ENCODE data around the gene UMPS.

UMPS gene

DNA sequence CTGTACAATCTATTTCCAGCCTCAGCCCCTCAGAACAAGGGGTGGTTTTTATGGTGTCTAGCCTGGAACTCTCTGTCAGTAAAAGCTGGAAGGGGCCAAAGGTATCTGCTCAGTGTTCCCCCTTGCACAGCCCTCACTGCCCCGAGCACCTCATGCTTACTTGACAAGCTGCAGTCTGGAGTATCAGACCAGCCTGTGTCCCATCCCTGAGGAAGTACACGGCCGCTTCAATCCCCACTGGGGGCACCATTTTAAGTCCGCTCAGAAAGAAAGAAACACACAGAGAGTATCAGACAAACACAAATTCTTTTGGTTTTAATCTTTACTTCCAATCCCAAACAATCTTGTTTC lies 32.4 kb downstream of the UMPS start:
- DNase-seq (ENCODE audit: extremely low read depth in 1 of 2, low read depth in 1 of 2) = no peak

DNA sequence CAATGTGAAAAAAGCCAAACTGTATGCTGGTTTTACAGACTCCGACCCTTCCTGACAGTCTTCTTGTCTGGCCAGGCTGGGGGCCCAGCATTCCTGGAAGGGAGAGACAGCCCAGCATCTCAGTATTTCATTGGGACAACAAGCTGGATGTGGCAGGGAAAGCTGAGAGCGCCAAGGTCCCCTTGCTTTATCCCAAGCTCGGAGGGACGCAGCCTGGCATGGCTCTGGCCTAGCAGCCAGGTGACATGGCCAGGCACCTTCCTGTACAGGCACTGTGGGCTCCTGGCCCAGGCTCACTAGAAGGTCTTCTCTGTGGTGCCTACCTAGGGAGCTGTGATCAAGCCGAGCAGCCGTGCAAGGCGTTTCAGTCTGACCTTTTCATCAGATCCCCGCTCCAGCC lies 33.0 kb downstream of the UMPS start:
- no peak for DNase-seq (ENCODE audit: extremely low read depth in 1 of 2, low read depth in 1 of 2)

DNA sequence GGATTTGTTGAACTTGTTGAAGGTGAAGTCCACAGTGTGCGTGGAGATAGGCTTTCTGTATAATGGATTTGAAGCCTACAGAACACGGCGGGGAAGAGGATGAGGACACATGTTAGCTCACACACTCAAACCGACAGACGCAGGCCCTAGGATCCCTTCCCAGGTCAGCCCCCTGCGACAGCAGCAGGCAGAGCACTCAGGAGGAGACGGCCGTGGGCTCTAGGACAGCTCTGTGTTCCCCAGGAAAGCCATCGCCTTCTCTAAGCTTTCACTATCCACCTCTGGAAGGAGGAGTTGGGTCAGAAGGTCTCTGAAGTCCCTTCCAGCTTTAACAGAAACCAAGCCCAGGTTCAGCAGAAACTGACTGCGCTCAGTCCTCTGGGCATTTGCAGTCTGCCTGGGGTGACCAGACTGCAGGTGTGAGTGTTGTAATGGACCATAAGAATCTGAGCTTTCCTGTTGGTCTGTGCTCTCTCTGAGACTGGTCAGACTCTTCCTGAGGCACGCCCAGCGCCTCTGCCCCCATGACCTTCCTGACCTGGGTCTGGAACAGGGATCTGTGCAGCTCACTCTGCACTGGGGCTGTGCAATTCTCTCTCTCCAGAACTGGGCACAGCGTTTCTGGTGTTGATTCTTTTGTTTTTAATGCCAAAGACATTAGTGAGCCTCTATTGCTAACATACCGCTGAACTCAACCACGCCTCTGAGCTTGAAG lies 33.5 kb downstream of the UMPS start:
- DNase-seq (ENCODE audit: extremely low read depth in 1 of 2, low read depth in 1 of 2) = no peak

DNA sequence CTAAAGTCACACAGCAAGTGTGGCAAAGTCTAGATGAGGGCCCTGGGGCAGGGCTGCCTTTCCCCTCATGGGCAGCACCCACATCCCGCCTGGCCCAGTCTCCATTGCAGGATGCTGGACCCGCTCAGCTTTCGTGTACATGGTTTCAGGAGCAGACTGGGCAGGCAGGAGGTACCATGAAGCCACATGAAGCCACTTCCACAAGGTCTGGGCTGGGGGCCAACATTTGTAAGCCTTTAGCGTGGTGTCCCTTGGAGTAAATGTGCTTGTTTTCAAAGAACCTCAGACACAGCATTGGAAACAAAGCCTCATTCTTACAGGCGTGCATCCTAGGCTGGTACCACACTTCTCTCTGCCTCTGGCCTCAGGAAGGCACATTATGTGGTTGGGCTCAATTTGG lies 34.5 kb downstream of the UMPS start:
- no peak for DNase-seq (ENCODE audit: extremely low read depth in 1 of 2, low read depth in 1 of 2)

DNA sequence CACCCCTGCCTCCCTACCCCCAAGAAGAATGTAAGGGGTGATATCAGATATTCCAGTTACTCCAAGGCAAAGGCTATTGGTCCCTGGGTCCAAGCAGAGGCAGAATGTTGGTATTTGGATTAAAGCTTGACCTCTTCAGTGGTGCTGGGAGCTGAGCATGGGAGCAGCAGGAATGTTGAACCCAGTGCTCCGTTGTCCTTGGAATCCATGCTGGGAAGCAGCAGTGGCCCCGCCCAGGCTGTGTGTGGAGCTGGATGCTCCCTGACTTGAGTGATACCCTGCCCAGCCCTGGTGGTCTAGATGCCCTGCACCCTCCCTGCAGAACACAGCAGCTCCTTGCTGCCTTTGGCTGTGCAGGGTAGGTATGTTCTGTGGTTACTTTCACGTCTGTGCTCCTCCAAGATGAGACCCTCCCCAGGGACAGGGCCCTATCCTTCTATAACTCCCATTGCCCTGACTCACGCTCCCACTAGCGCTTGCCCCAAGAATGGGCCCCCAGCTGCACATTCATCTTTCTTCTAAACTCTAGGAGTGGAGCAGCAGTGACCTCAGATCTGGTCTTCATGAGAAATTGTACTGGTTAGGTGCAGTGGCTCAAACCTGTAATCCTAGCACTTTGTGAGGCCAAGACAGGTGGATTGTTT lies 35.1 kb downstream of the UMPS start:
- DNase-seq (ENCODE audit: extremely low read depth in 1 of 2, low read depth in 1 of 2) = no peak

DNA sequence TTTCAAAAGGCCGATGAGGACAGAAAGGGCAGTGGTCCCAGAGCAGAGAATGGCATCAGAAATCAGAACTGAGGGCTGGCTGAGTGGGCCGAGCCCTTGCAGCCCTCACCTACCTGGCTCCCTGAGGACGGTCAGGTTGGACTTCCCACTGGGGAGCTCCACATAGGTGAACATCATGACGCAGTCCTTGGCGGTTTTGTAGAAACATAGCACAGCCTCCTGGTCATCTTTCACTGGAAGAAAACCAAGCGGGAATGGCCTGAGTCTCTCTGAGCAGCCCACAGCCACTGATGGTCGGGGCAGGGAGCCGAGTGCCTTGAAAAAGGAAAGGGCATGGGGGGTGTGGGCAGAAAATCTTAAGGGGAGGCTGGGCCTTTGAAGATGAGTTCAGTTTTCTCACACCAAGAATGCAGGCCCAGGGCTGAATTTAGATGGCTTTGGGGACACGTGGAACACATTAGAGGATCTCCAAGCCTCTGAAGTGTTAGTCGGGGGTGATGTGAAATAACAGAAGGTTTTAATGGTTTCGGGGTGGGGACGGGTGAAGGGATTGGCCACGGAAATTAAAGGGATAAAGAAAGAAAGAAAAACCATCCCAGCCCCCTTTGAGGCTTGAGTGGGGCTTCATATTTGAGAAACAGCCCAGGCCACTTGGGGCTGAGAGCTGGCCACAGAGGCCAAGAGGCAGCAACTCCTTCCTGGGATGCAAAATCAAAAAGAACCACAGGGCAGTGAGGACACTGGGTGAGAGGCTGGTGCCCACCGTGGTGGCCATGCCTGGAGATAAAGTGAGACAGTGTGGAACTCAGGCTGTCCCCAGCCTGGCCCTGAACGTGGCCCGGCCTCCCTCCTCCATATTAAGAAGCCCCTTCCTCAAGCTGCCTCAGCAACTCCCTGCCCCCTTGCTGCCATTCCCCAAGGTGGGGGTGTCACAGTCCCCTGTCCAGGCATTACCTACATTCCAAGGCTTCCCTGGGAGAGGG lies 36.2 kb downstream of the UMPS start:
- DNase-seq (ENCODE audit: extremely low read depth in 1 of 2, low read depth in 1 of 2) = no peak

DNA sequence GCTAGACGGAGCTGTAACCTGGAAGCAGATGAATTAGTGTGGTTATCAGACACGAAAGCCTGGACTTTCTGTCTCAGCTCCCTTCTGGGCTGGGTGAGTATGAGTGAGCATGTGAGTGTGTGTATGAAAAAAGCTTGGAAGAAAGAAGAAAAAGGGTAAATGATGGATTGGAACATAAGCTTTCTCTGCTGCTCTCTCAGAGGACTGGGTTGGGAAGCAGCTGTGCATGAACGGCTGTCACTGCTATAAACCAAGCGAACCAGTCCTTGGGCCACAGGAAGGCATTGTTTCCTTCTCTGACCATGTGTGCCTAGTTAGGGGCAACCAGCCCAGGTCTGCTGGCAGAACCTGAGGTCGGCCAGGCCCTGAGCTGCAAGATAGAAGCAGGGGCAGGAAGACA lies 37.0 kb downstream of the UMPS start:
- no peak for DNase-seq (ENCODE audit: extremely low read depth in 1 of 2, low read depth in 1 of 2)

DNA sequence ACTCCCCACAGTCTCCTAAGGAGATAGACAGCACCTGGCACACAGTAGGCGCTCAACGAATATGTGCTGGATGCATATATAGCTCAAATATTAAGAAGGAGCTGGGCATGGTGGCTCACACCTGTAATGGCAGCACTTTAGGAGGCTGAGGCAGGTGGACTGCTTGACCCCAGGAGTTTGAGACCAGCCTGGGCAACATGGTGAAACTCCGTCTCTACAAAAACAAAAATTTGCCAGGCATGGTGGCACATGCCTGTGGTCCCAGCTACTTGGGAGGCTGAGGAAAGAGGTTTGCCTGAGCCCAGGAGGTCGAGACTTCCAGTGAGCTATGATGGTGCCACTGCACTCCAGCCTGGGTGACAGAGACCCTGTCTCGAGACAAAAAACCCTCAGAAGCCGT lies 37.4 kb downstream of the UMPS start:
- no peak for DNase-seq (ENCODE audit: extremely low read depth in 1 of 2, low read depth in 1 of 2)

DNA sequence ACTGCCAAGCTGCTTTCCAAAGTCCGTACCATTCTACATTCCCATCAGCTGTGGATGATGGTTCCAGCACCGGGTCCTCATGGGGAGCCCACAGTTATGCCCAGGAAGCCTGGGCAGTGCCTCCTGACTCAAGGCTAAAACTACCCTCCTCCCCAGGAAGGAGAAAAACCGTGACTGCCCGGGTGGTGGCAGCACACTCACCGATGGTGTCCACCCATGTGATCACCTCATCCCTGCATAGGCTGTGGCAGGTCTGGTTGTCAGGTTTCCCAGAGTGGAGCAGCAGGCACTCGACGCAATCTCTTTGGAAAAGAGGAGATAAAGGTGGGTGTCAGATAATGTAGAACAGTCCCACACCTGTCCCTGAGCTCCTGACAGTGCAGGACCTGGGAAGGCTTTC lies 38.6 kb downstream of the UMPS start:
- peak in 1 of 2 donors; percentile 10 for DNase-seq (ENCODE audit: extremely low read depth in 1 of 2, low read depth in 1 of 2)

DNA sequence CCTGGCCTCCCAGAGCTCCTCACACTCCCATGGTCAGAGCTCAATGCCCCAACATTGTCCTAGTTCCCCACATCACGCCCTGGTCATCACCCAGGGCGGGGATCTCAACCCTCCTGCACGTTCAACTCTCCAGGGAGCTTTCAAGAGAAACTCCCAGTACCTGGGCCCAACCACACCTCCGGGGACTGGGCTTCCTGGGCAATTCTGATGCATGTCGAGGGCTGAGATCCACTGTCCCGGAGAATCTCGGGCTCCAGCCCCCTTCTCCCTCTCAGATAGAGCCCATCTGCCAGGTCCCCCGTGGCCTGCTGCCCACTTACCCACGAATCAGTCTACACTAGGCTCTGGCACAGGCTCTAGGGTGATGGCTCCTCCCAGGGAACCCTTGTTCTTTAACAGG lies 39.2 kb downstream of the UMPS start:
- no peak for DNase-seq (ENCODE audit: extremely low read depth in 1 of 2, low read depth in 1 of 2)

DNA sequence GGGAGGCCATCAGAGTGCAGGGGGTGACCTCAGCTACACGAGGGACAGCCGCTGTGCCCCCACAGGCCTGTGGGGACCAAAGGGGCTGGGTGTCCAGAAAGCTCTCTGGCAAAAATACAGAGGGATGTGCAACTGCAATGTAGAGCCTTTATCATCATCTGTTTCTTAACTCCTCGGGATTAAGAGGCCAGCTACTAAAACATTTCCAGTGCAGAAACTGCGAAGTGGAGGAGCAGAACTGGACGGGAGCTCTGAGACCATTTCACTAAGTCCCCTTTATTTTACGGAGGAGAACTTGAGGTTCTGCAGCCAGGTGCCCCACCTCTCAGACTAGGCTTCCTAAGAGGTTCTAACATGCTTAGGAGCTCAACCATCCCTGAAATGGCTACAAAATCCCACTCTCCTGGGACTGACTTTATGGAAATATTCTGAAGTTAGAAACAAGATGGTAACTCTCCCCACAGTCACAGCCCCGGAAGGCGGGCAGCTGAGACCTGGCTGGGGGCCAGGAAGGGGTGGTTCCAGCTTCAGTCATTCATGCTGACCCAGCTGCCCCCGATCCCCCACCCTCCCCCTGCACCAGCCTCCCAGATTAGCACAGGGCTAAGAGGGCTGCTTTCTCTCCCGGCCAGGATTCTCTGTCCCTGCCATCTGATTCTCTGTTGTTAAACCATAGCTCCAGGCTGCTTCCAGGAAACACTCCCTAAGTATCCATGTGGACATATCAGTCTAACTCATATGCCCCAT lies 40.3 kb downstream of the UMPS start:
- DNase-seq (ENCODE audit: extremely low read depth in 1 of 2, low read depth in 1 of 2) = no peak

DNA sequence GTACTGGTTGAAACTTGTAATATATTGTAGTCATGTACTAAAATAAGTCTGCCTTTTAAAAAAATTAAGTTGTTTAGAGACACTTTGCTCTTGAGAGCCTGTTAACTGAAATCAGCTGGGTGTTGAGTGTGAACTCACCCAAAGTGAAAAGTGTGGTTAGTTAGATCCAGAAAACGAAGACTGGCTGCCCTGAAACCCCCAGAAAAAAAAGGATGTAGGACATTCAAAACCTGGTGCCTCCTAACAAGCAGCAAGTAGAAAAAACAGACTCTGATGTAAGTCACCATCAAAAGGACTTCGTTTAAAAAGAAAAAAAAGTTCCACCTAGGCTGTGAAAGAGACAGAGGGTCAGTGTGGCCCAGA lies 40.8 kb downstream of the UMPS start:
- no peak for DNase-seq (ENCODE audit: extremely low read depth in 1 of 2, low read depth in 1 of 2)

DNA sequence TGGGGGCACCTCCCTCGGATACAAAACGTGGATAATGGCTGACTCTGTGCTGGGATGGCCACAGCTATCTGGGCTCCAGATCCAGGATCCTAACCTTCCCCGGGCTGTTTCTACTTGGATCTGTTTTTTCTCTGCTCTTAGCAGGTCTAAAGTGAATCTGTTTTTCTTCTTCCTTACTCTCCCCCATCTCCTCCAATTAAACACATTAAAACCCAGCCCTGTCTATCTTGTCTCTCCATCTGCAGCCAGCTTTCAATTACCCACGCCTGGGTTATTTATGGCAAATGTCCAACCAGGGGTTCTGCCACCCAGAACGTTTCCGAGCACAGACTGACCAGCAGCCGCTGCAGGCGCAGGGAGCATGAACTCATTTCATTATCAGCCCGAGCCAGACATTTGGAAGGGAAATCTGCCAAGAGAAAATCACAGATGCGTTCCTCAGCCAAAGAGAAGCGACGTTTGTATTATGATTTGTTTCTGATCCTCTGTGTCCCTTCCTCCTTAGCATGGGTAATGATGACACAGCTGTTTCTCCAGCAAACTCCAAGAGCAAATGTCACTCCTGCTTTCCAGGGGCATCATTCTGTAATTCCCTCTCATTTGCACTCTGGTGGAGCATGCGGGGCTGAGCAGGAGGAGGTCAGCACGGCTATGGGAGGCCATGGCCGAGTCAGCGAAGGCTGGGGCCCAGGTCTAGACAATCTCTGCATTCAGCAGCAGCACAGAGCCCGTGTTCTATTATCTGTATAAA lies 42.0 kb downstream of the UMPS start:
- DNase-seq (ENCODE audit: extremely low read depth in 1 of 2, low read depth in 1 of 2) = no peak

DNA sequence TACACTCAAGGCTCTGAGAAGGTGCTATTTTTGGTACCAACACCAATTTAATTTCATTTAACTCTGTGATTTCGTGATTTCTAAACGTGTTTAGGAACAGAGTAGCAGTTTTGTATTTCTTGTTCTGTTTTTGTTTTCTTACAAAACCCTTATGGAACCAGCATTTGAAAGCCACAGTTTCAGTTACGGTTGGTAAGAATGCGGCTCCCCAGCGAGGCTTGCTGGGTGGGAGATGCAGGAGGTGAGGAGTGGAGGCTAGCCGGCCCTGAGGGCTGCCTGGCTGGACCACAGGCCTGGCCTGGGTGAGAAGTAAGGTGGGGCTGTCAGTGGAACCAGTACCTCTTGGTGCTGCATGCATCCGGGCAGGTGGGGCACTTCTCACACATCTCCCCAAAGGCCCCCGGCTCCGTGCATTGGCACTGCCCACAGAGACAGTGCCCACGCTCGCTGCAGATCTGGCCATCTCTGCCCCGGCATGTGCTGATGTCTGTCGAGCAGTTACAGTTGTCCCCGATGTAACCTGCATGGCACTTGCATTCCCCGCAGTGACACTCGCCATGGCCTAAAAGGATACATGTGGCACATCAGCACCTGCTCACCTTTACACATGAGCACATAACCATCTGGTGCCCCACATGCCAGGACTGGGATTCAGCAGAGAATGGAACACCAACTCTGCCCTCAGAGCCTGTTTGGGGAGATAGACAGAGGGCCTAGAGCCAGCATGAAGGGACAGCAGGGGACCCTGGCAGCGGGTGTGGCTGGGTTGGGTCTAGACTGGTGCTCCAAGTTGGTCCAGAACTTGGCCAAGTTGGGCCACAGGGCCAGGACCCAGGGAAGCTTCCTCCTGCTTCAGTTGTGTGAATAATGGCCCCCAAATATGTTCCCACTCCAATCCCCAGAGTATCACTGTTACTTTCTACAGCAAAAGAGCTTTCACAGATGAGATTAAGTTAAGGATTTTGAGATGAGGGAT lies 43.4 kb downstream of the UMPS start:
- DNase-seq (ENCODE audit: extremely low read depth in 1 of 2, low read depth in 1 of 2) = no peak

DNA sequence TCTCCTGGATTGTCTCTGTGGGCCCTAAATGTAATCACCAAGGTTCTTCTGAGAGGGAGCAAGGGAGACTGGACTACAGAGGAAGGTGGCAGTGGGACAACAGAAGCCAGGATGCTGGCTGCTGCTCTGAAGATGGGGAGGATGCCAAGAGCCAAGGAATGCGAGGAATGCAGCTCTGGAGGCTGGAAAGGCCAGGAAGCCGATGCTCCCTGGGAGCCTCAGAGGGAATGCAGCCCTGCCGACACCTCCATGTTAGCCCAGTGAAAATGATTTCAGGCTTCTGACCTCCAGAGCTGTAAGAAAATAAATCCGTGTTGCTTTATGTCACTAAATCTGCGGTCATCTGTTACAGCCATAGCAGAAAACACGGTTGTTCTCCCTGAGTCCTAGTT lies 44.1 kb downstream of the UMPS start:
- DNase-seq (ENCODE audit: extremely low read depth in 1 of 2, low read depth in 1 of 2) = no peak

DNA sequence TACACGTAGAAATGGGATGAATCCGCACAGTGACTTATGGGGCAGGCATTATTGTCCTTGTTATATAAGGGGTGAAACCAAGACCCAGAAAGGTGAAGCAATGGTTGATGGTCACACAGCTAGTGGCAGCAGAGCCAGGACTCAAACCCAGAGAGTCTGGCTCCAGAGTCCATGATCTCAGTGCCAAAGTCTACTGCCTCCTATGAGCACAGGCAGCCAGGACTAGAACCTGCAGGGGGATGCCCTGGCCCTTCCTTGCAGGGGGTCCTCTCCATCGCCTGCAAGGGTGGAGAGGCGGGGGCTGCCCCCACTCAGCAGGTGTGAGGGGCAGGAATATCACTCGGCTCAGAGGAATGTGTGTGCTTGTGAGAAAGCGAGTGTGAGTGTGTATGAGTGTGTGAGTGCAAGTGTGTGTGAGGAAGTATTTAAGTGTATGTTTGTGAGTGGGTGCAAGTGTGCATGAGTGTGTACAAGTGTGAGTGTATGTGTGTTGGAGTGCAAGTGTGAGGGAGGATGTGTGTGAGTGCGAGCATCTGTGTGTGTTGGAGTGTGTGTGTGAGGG lies 44.7 kb downstream of the UMPS start:
- no peak for DNase-seq (ENCODE audit: extremely low read depth in 1 of 2, low read depth in 1 of 2)

DNA sequence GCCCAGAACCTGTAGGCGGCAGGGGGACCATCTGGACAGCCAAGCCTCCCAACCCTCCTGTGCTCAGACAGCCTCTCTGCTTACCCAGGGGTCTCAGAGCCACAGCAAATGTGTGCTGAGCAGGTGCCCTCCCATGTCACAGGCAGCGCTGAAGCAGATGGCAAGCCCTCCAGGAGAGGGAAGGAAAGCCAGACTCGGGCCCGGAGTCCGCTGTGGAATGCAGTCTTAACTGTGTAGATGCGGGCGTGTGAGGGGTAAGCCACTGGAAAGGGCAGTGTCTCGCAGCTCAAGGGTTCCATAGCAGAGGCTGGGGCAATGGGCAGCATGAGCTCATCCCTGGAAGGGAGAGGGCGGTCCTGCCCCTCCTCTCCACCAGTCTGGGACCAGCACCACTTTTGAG lies 45.6 kb downstream of the UMPS start:
- DNase-seq (ENCODE audit: extremely low read depth in 1 of 2, low read depth in 1 of 2) = no peak

DNA sequence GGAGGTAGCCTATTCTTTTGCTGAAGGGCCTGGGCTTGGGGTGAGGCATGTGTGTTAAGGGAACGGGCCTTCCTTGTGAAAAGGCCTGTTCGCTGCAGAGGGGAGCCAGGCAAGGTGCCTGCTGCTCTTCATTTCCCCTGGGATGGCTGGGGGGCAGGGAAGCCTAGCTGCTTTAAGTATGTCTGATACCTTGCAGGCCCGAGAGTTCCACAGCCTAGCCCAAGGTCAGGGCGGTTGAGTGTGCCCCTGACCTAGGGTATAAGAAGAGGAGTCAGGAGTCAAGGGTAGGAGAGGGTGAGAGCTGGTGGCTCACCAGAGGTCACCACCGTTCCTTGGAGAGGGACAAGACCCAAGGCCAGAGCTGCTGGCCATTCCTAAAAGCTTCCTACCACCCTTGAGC lies 46.6 kb downstream of the UMPS start:
- DNase-seq (ENCODE audit: extremely low read depth in 1 of 2, low read depth in 1 of 2) = no peak
